Fibroblast of skin of right quadriceps (primary cell): Measurements from ENCODE around the gene SEMA5B.

Experiments used
- DNase-seq: peaks from one replicate; pipeline ENCODE4 v3.0.0-alpha.2; 2013

Gene SEMA5B

GRCh38 chr3:123025642-123026521, 1.7 kb downstream of the SEMA5B start:
- no peak for DNase-seq

- no peak for DNase-seq
Observed at GRCh38 chr3:123024056-123024455, 3.5 kb downstream of the SEMA5B start.

- DNase-seq, result no peak
Observed at GRCh38 chr3:123021996-123022510, 5.5 kb downstream of the SEMA5B start.

- DNase-seq, result no peak
Observed at GRCh38 chr3:123021388-123021787, 6.2 kb downstream of the SEMA5B start.

GRCh38 chr3:123020709-123021108, 6.9 kb downstream of the SEMA5B start:
- DNase-seq, result no peak

GRCh38 chr3:123019591-123019990, 8.0 kb downstream of the SEMA5B start:
- DNase-seq, result no peak

GRCh38 chr3:123019161-123019560, 8.4 kb downstream of the SEMA5B start:
- no peak for DNase-seq

- no peak for DNase-seq
Observed at GRCh38 chr3:123018683-123019082, 8.9 kb downstream of the SEMA5B start.

- no peak for DNase-seq
Observed at GRCh38 chr3:123015596-123015995, 12.0 kb downstream of the SEMA5B start.

GRCh38 chr3:123013876-123014275, 13.7 kb downstream of the SEMA5B start:
- no peak for DNase-seq

- no peak for DNase-seq
Observed at GRCh38 chr3:123012652-123013051, 14.9 kb downstream of the SEMA5B start.

GRCh38 chr3:123011447-123011846, 16.1 kb downstream of the SEMA5B start:
- DNase-seq, result no peak

GRCh38 chr3:123008840-123009239, 18.7 kb downstream of the SEMA5B start:
- no peak for DNase-seq

GRCh38 chr3:123006609-123007008, 21.0 kb downstream of the SEMA5B start:
- DNase-seq, result no peak

- DNase-seq, result no peak
Observed at GRCh38 chr3:123005291-123005690, 22.3 kb downstream of the SEMA5B start.

- no peak for DNase-seq
Observed at GRCh38 chr3:123004201-123004918, 23.2 kb downstream of the SEMA5B start.

GRCh38 chr3:123002749-123003497, 24.6 kb downstream of the SEMA5B start:
- DNase-seq, result no peak

GRCh38 chr3:123002100-123002748, 25.3 kb downstream of the SEMA5B start:
- DNase-seq, result no peak

GRCh38 chr3:122998856-122999255, 28.7 kb downstream of the SEMA5B start:
- no peak for DNase-seq

GRCh38 chr3:122998206-122998605, 29.4 kb downstream of the SEMA5B start:
- no peak for DNase-seq

GRCh38 chr3:122996038-122996580, 31.5 kb downstream of the SEMA5B start:
- no peak for DNase-seq

GRCh38 chr3:122994954-122995353, 32.6 kb downstream of the SEMA5B start:
- no peak for DNase-seq
